NCI-H1048 (cell line): ENCODE measurements around the gene SETD1A.

Experiments used
- DNase-seq: peaks from one replicate; lab custom pipeline; 2025; lab: John Stamatoyannopoulos, UW

SETD1A gene

GRCh38 chr16:31022544-31023251 lies 65.1 kb downstream of the SETD1A start:
- no peak for DNase-seq

GRCh38 chr16:31023252-31023602 lies 65.7 kb downstream of the SETD1A start:
- no peak for DNase-seq

- DNase-seq: no peak
Observed at GRCh38 chr16:31023627-31024226, 66.2 kb downstream of the SETD1A start.

GRCh38 chr16:31025339-31025738 lies 67.8 kb downstream of the SETD1A start:
- DNase-seq: no peak

DNA sequence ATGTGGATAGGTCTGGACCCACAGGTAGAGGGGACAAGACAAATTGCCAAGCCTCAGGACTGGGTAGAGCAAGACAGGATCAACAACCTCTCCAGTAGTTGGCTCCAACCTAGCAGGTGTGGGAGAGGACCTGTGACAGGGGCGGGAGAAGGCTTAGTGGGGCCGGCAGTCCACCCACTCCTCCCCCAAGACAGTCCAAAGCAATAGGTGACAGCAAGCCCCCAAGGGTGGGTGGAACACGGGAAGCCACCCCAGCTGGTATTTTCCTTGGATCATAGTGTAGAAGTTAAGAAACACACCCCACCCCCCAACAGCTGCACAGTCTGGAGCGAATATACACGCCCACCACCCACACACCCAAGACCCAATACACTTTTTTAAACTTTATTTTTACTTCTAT lies 71.7 kb downstream of the SETD1A start:
- no peak for DNase-seq

GRCh38 chr16:31031276-31031675 lies 73.7 kb downstream of the SETD1A start:
- DNase-seq: no peak

DNA sequence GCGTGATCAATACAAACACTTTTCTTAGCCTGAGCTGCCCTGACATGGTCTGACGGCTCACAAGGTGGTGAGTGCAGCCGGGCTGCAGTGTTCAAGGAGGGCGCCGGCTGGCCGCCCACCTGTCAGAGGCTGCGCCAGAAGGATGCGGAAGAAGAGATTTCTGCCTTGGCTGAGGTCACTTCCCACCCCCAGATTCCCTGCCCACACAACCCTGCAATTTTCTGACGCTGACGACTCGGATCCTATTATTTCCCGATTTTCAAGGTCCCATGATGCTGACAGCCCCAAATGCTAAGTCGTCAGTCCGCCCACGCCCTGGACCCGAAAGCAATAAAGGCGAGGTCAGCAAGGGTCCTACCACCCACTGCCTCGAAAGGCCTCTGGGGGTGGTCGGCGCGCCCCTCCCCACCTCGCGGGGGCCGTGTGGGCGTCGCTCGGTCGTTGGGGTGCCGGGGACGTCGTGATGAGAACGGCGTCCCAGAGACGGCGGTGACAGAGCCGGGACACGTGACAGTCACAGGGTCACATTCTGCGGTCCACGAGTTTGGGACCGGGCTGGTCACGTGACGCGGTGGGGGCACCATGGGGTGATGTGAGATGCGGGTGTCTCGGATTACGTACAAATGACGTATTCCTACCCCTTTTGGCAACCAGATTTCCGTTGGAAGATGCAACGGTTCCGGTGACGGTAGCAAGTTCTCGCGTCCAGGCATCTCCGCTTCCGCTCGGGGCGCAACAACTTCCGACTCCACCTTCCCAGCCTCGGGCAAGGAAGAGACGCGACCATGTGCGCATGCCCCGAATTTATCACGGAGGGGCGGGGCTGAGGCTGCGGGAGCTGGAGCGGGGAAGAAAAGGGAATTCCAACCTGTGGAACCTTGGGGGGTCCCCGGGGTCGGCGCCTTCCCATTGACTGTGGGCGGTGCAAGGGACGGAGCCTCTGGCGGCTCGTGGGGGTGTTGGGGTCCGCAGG lies 75.5 kb downstream of the SETD1A start, which contains the start of gene STX4:
Gene STX4, plus strand, starts transcription at position 823 of the 973 bp plus-strand sequence. CDS start 248 bp downstream, outside the sequence.
- DNase-seq: peak; percentile 67

DNA sequence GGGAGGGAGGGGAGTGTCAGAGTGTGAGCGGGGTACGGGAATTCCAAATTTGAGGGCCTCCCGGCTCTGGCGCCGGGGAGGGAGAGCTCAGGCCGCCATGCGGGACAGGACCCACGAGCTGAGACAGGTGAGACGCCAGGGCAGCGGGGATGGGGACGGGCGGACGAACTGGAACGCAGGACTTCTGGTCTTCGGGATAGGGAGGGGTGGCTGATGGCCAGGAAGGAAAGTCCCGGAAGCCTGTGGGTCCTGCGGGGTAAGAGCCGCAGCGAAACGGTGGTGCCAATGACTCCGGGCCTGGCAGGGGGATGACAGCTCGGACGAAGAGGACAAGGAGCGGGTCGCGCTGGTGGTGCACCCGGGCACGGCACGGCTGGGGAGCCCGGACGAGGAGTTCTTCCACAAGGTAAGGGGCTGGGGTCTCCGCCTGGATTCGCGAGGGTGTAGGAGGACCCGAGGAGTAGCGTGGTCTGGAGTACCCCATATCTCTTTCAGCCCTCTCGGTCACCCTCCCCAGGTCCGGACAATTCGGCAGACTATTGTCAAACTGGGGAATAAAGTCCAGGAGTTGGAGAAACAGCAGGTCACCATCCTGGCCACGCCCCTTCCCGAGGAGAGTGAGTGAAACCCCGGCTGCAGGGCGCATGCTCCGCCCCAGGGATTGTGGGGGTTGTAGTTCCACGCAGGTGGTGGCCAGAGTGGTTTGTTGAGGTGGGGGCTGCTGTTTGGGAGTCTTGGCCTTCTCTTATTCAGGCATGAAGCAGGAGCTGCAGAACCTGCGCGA lies 76.3 kb downstream of the SETD1A start:
- peak; percentile 42 for DNase-seq
